IMR-90 (cell line): ENCODE results near the gene TMCC1. TPM values are rescaled to one million over a fixed set of nuclear protein-coding genes. Genes with fewer than 3 reads are reported as not detected.

Experiments
- ATAC-seq: fragments of 200-7000 bp; cut with Tn5 transposase; 2 replicates; pipeline ENCODE4 v1.9.1; 2020; ENCODE audit warnings: low read depth, mild to moderate bottlenecking, moderate library complexity
- BruUV-seq: library from RNA; stranded (reverse); fragments of 400-500 nt; replicated peaks from 2 replicates; lab custom pipeline; 2021; lab: Mats Ljungman, UMichigan
- CTCF ChIA-PET: fragments of 300-600 bp; formaldehyde crosslinking; extraction: SDS; loops from one replicate; lab custom pipeline; 2021; ENCODE audit warnings: antibody characterized with exemption; lab: Yijun Ruan, JAX
- POLR2A ChIA-PET: fragments of 300-600 bp; sonication (Branson Sonifier 250); formaldehyde crosslinking; loops from one replicate; lab custom pipeline; 2022; ENCODE audit warnings: antibody characterized with exemption; ENCODE audit not compliant: unreplicated experiment; lab: Charles Lee
- DNase-seq: peaks from one replicate; pipeline ENCODE4 v3.0.0; 2013
- H2AFZ ChIP-seq: replicated peaks from 2 replicates; pipeline ENCODE3; 2013; ENCODE audit warnings: low read length, mild to moderate bottlenecking; ENCODE audit not compliant: poor library complexity
- H2AK5ac ChIP-seq: 2 replicates; pipeline ENCODE4 v1.6.1; 2013; ENCODE audit warnings: low read depth, low read length, inconsistent platforms
- H2AK9ac ChIP-seq: replicated peaks from 2 replicates; pipeline ENCODE3; 2013; ENCODE audit warnings: mild to moderate bottlenecking, low read depth, low read length, moderate library complexity; ENCODE audit not compliant: poor library complexity
- H2BK120ac ChIP-seq: 2 replicates; pipeline ENCODE4 v1.6.1; 2013; ENCODE audit warnings: low read depth, low read length, inconsistent platforms
- H2BK15ac ChIP-seq: 3 replicates; pipeline ENCODE4 v1.6.1; 2013; ENCODE audit warnings: low read depth, low read length, inconsistent platforms
- H2BK20ac ChIP-seq: 2 replicates; pipeline ENCODE4 v1.6.1; 2013; ENCODE audit warnings: low read depth, mild to moderate bottlenecking, inconsistent platforms, low read length, moderate library complexity
- H2BK5ac ChIP-seq: 2 replicates; pipeline ENCODE4 v1.6.1; 2013; ENCODE audit warnings: mild to moderate bottlenecking, low read depth, low read length, inconsistent platforms; ENCODE audit not compliant: poor library complexity, severe bottlenecking
- H3K14ac ChIP-seq: replicated peaks from 2 replicates; pipeline ENCODE4 v1.6.1; 2013; ENCODE audit warnings: low read depth, low read length, inconsistent platforms
- H3K18ac ChIP-seq: 2 replicates; pipeline ENCODE4 v1.6.1; 2013; ENCODE audit warnings: low read depth, low read length, control low read depth
- H3K23ac ChIP-seq: 2 replicates; pipeline ENCODE4 v1.6.1; 2013; ENCODE audit warnings: low read depth, low read length, inconsistent platforms
- H3K27ac ChIP-seq: 2 replicates; pipeline ENCODE4 v1.5.1; 2013; ENCODE audit warnings: mild to moderate bottlenecking, control low read depth, low read length; ENCODE audit not compliant: insufficient read depth
- H3K27me3 ChIP-seq: 2 replicates; pipeline ENCODE4 v1.6.1; 2013; ENCODE audit warnings: low read length; ENCODE audit not compliant: control insufficient read depth, insufficient read depth
- H3K36me3 ChIP-seq: 2 replicates; pipeline ENCODE4 v1.6.1; 2013; ENCODE audit warnings: low read length, mixed read lengths; ENCODE audit not compliant: control insufficient read depth, insufficient read depth
- H3K4ac ChIP-seq: 2 replicates; pipeline ENCODE4 v1.6.1; 2013; ENCODE audit warnings: low read depth, low read length, inconsistent platforms
- H3K4me1 ChIP-seq: 2 replicates; pipeline ENCODE4 v1.6.1; 2013; ENCODE audit warnings: low read length, mixed read lengths; ENCODE audit not compliant: control insufficient read depth, insufficient read depth
- H3K4me2 ChIP-seq: 2 replicates; pipeline ENCODE4 v1.6.1; 2013; ENCODE audit warnings: low read depth, mild to moderate bottlenecking, control low read depth, low read length, moderate library complexity
- H3K4me3 ChIP-seq: 2 replicates; pipeline ENCODE4 v1.5.1; 2013; ENCODE audit warnings: low read depth, mild to moderate bottlenecking, control low read depth, low read length, moderate library complexity; ENCODE audit not compliant: insufficient read depth
- H3K56ac ChIP-seq: 2 replicates; pipeline ENCODE4 v1.6.1; 2013; ENCODE audit warnings: low read length, inconsistent platforms; ENCODE audit not compliant: insufficient read depth; ENCODE audit errors: extremely low read depth
- H3K79me1 ChIP-seq, 2 experiments: 2 replicates each; pipeline ENCODE4 v1.6.1; 2013; ENCODE audit warnings: low read length in 2 of 2, inconsistent platforms in 1 of 2, low read depth in 1 of 2
- H3K9ac ChIP-seq: 2 replicates; pipeline ENCODE4 v1.6.1; 2013; ENCODE audit warnings: low read depth, low read length, control low read depth
- H3K9me1 ChIP-seq: 2 replicates; pipeline ENCODE4 v1.6.1; 2013; ENCODE audit warnings: low read length, inconsistent platforms; ENCODE audit not compliant: insufficient read depth
- H3K9me3 ChIP-seq: 2 replicates; pipeline ENCODE4 v1.6.1; 2013; ENCODE audit warnings: low read length; ENCODE audit not compliant: control insufficient read depth, insufficient read depth
- H4K20me1 ChIP-seq: 2 replicates; pipeline ENCODE4 v1.6.1; 2013; ENCODE audit warnings: low read length, inconsistent platforms; ENCODE audit not compliant: insufficient read depth
- H4K5ac ChIP-seq: 2 replicates; pipeline ENCODE4 v1.6.1; 2013; ENCODE audit warnings: mild to moderate bottlenecking, low read depth, low read length, control low read depth
- H4K8ac ChIP-seq, 2 experiments: 2 replicates each; pipeline ENCODE4 v1.6.1; 2013; ENCODE audit warnings: low read depth in 2 of 2, low read length in 2 of 2, control low read depth in 1 of 2, inconsistent platforms in 1 of 2
- H4K91ac ChIP-seq: 2 replicates; pipeline ENCODE4 v1.6.1; 2013; ENCODE audit warnings: low read depth, low read length, inconsistent platforms; ENCODE audit not compliant: insufficient read depth
- BHLHE40 ChIP-seq: fragments of 150-350 bp; IDR thresholded peaks from 2 replicates; pipeline ENCODE4 v1.6.1; 2016; ENCODE audit warnings: mild to moderate bottlenecking, low read depth, low read length
- CEBPB ChIP-seq: IDR thresholded peaks from 2 replicates; pipeline ENCODE4 v1.6.1; 2012; ENCODE audit warnings: low read depth, low read length, improper control_type of control experiment
- CHD1 ChIP-seq: IDR thresholded peaks from 2 replicates; pipeline ENCODE4 v1.6.1; 2012; ENCODE audit warnings: low read depth, low read length, improper control_type of control experiment
- CTCF ChIP-seq: conservative IDR thresholded peaks from 2 replicates; pipeline ENCODE4 v1.5.1; 2012; ENCODE audit warnings: mild to moderate bottlenecking, low read depth, low read length, improper control_type of control experiment
- FOS ChIP-seq: fragments of 150-350 bp; IDR thresholded peaks from 2 replicates; pipeline ENCODE4 v1.6.1; 2016; ENCODE audit warnings: low read depth, low read length
- MAFK ChIP-seq: IDR thresholded peaks from 2 replicates; pipeline ENCODE4 v1.6.1; 2012; ENCODE audit warnings: low read depth, low read length, improper control_type of control experiment
- MAZ ChIP-seq: IDR thresholded peaks from 2 replicates; pipeline ENCODE4 v1.6.1; 2012; ENCODE audit warnings: low read depth, mild to moderate bottlenecking, low read length, improper control_type of control experiment, moderate library complexity, borderline replicate concordance
- MXI1 ChIP-seq: IDR thresholded peaks from 2 replicates; pipeline ENCODE4 v1.6.1; 2012; ENCODE audit warnings: low read depth, mild to moderate bottlenecking, low read length, moderate library complexity, borderline replicate concordance
- NFE2L2 ChIP-seq: fragments of 150-350 bp; IDR thresholded peaks from 2 replicates; pipeline ENCODE4 v1.6.1; 2016; ENCODE audit warnings: low read depth, mild to moderate bottlenecking, low read length
- POLR2A ChIP-seq: IDR thresholded peaks from 2 replicates; pipeline ENCODE4 v1.6.1; 2012; ENCODE audit warnings: mild to moderate bottlenecking, low read depth, low read length
- RAD21 ChIP-seq: IDR thresholded peaks from 2 replicates; pipeline ENCODE4 v1.6.1; 2012; ENCODE audit warnings: low read length, improper control_type of control experiment
- RCOR1 ChIP-seq: IDR thresholded peaks from 2 replicates; pipeline ENCODE4 v1.6.1; 2012; ENCODE audit warnings: mild to moderate bottlenecking, low read length, improper control_type of control experiment; ENCODE audit not compliant: insufficient replicate concordance
- RFX5 ChIP-seq: IDR thresholded peaks from 2 replicates; pipeline ENCODE4 v1.8.0; 2012; ENCODE audit warnings: low read depth, mild to moderate bottlenecking, low read length, moderate library complexity
- SMC3 ChIP-seq: fragments of 150-350 bp; IDR thresholded peaks from 2 replicates; pipeline ENCODE4 v1.6.1; 2016; ENCODE audit warnings: low read depth, mild to moderate bottlenecking, antibody characterized with exemption, low read length, moderate library complexity
- WGBS, 2 experiments: methylation state at CpG; one replicate each; pipeline versions ENCODE4 v1.1.5 to v1.1.7; 2013; ENCODE audit warnings: missing lambda C conversion rate in 2 of 2; ENCODE audit not compliant: insufficient read length in 1 of 2; ENCODE audit errors: extremely low coverage in 2 of 2; 5-methylcytosine and 5-hydroxymethylcytosine counted together
- dilution Hi-C: fragments of 300-500 bp; cut with HindIII; formaldehyde crosslinking; loops from one replicate; pipeline ENCODE4 v1.14.3; 2018; ENCODE audit warnings: low sequenced_read_pairs; ENCODE audit not compliant: unreplicated experiment
- in situ Hi-C: fragments of 300-500 bp; cut with MboI; formaldehyde crosslinking; loops from 3 replicates; pipeline ENCODE4 v1.14.3; 2019; ENCODE audit warnings: low sequenced_read_pairs, inconsistent platforms, mixed read lengths
- intact Hi-C: fragments of 100-400 bp; cut with micrococcal nuclease; formaldehyde crosslinking; loops from 2 replicates; pipeline ENCODE4 v1.10.0; 2022
- polyA plus RNA-seq, 3 experiments: library from polyadenylated mRNA; depleted of rRNA; stranded (reverse); fragments of >200 nt; gene quantifications; 2 replicates each; pipeline ENCODE4 v1.2.3, GENCODE V29; 2012; ENCODE audit warnings: low replicate concordance in 1 of 3
- total RNA-seq: library from RNA; depleted of rRNA; stranded (reverse); fragments of >200 nt; gene quantifications from 2 replicates; pipeline ENCODE4 v1.2.3, GENCODE V29; 2012
- TF ChIP-seq, protein P1 (sequence below): fragments of 150-350 bp; IDR thresholded peaks from 2 replicates; pipeline ENCODE4 v1.6.1; 2016; ENCODE audit warnings: low read depth, mild to moderate bottlenecking, low read length, moderate library complexity, borderline replicate concordance
- TF ChIP-seq, protein P2 (sequence below): fragments of 150-350 bp; IDR thresholded peaks from 2 replicates; pipeline ENCODE4 v1.6.1; 2017; ENCODE audit warnings: mild to moderate bottlenecking, antibody characterized with exemption, low read length, low read depth

The TMCC1 gene
- total and polyA plus RNA-seq, 2 of the 4 experiments (the other 2 are of a cell fraction) = 5.0 to 7.3 TPM

DNA sequence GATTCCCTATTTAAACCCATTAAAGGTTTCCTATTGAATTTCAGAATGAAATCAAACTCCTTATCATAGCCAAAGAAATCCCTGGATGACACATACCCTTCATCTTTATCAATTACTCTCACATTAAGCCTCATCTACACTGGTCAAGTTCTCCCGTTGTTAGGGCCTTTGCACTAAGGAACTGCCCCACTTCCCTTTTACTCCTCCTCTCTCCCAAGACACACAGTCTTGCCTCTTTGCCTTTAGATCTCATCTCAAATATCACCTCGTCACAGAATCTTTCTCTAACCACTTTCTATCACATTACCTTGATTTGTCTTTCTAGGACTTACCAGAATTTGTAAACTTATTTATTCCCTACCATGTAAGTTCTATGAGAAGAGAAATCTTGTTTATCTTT is 117.6 kb downstream of the TMCC1 start:
- Histone ChIP-seq H2AK9ac (no peak overlapping the region), H4K5ac (no peak overlapping the region), H2AFZ (no peak overlapping the region), H3K4me3 (no peak overlapping the region), H4K20me1 (no peaks in the 10 kb centered on the region), H3K9me3 (no peaks in the 10 kb centered on the region), H3K4me2 (no peak overlapping the region), H2BK5ac (no peak overlapping the region), H3K27me3 (no peaks in the 10 kb centered on the region), H3K18ac (no peak overlapping the region), H2AK5ac (no peak overlapping the region), H3K56ac (no peak overlapping the region), H3K23ac (no peak overlapping the region), H3K9me1 (no peaks in the 10 kb centered on the region), H3K79me1 (peaks cover 3 to 5% of the 10 kb centered on the region in 2 experiments; a peak in 3 of 4 replicates), H3K36me3 (no peaks in the 10 kb centered on the region), H3K14ac (no peak overlapping the region), H3K4ac (no peak overlapping the region), H4K91ac (no peak overlapping the region), H2BK15ac (no peak overlapping the region), H3K27ac (no peak overlapping the region), H2BK120ac (no peak overlapping the region), H2BK20ac (no peak overlapping the region), H3K4me1 (0 out of 2 replicates have a peak, but pooled peaks cover 1% of the 10 kb centered on the region), H4K8ac (no peak overlapping the region), H3K9ac (no peak overlapping the region)
- WGBS, 2 experiments = 63 to 100% methylated on average over 1 of the region's 2 CpGs
- in situ Hi-C loops (no loop called here), intact Hi-C loops (no loop called here), dilution Hi-C loops (no loop called here)
- no peak for TF ChIP-seq CTCF
- TF ChIP-seq MAFK = no peak
- TF ChIP-seq BHLHE40 = no peak
- no peak for TF ChIP-seq RFX5
- no peak for TF ChIP-seq CHD1
- no peak for TF ChIP-seq NFE2L2
- no peak for TF ChIP-seq RCOR1
- no peak for TF ChIP-seq SMC3
- no peak for TF ChIP-seq FOS
- no peak for TF ChIP-seq RAD21
- TF ChIP-seq, protein P1, sequence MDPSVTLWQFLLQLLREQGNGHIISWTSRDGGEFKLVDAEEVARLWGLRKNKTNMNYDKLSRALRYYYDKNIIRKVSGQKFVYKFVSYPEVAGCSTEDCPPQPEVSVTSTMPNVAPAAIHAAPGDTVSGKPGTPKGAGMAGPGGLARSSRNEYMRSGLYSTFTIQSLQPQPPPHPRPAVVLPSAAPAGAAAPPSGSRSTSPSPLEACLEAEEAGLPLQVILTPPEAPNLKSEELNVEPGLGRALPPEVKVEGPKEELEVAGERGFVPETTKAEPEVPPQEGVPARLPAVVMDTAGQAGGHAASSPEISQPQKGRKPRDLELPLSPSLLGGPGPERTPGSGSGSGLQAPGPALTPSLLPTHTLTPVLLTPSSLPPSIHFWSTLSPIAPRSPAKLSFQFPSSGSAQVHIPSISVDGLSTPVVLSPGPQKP = no peak
- no peak for TF ChIP-seq MAZ
- TF ChIP-seq CEBPB = no peak
- TF ChIP-seq MXI1 = no peak
- TF ChIP-seq POLR2A = no peak
- TF ChIP-seq, protein P2, sequence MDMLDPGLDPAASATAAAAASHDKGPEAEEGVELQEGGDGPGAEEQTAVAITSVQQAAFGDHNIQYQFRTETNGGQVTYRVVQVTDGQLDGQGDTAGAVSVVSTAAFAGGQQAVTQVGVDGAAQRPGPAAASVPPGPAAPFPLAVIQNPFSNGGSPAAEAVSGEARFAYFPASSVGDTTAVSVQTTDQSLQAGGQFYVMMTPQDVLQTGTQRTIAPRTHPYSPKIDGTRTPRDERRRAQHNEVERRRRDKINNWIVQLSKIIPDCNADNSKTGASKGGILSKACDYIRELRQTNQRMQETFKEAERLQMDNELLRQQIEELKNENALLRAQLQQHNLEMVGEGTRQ = no peak
- ATAC-seq (no peak), DNase-seq (no peak)
- CTCF ChIA-PET = no interaction called here
- no TSS peak for BruUV-seq
- POLR2A ChIA-PET = no interaction called here
